Osteoblast (primary cell): ENCODE measurements around the gene MBOAT2. TPM values are rescaled to one million over a fixed set of nuclear protein-coding genes. Genes with fewer than 3 reads are reported as not detected.

ENCODE experiments used
- DNase-seq: peaks from one replicate; pipeline ENCODE4 v3.0.0; 2011; ENCODE audit warnings: low spot score, mixed read lengths; ENCODE audit not compliant: insufficient read length; ENCODE audit errors: missing footprints
- H2AFZ ChIP-seq: 2 replicates; pipeline ENCODE4 v1.6.0; 2011; ENCODE audit warnings: mild to moderate bottlenecking, low read length
- H3K27ac ChIP-seq: 2 replicates; pipeline ENCODE4 v1.5.1; 2011; ENCODE audit warnings: mild to moderate bottlenecking, low read depth, low read length, moderate library complexity
- H3K27me3 ChIP-seq: 2 replicates; pipeline ENCODE4 v1.6.0; 2012; ENCODE audit warnings: mild to moderate bottlenecking, control low read depth, inconsistent platforms, low read length, moderate library complexity; ENCODE audit not compliant: insufficient read depth
- H3K36me3 ChIP-seq: 2 replicates; pipeline ENCODE4 v1.5.1; 2011; ENCODE audit warnings: mild to moderate bottlenecking, low read length, control low read depth, moderate library complexity; ENCODE audit not compliant: insufficient read depth
- H3K4me1 ChIP-seq: 2 replicates; pipeline ENCODE4 v1.5.1; 2011; ENCODE audit warnings: mild to moderate bottlenecking, low read length, control low read depth, moderate library complexity; ENCODE audit not compliant: insufficient read depth
- H3K4me2 ChIP-seq: 2 replicates; pipeline ENCODE4 v1.6.0; 2011; ENCODE audit warnings: mild to moderate bottlenecking, low read length; ENCODE audit not compliant: insufficient read depth
- H3K4me3 ChIP-seq: fragments of 200-600 bp; sonication (generic); 3 replicates; pipeline ENCODE4 v1.5.1; 2012; ENCODE audit warnings: mild to moderate bottlenecking, low read length, inconsistent platforms; ENCODE audit not compliant: insufficient read depth
- H3K79me2 ChIP-seq: 2 replicates; pipeline ENCODE4 v1.6.0; 2012; ENCODE audit warnings: mild to moderate bottlenecking, low read length, control low read depth, inconsistent platforms; ENCODE audit not compliant: insufficient read depth
- H3K9me3 ChIP-seq: 2 replicates; pipeline ENCODE4 v1.5.1; 2011; ENCODE audit warnings: low read depth, low read length, control low read depth
- H4K20me1 ChIP-seq: 2 replicates; pipeline ENCODE4 v1.6.0; 2012; ENCODE audit warnings: mild to moderate bottlenecking, low read length, control low read depth; ENCODE audit not compliant: insufficient read depth
- total RNA-seq: library from RNA; depleted of rRNA; stranded (reverse); fragments of >200 nt; gene quantifications from 2 replicates; pipeline ENCODE4 v1.2.3, GENCODE V29; 2012
- TF ChIP-seq, protein P1 (sequence below): IDR thresholded peaks from 2 replicates; pipeline ENCODE4 v1.5.1; 2011; ENCODE audit warnings: mild to moderate bottlenecking, low read depth, low read length, moderate library complexity; ENCODE audit errors: extremely low read depth

MBOAT2 gene
- total RNA-seq, 1 donor, result 54.3 TPM

DNA sequence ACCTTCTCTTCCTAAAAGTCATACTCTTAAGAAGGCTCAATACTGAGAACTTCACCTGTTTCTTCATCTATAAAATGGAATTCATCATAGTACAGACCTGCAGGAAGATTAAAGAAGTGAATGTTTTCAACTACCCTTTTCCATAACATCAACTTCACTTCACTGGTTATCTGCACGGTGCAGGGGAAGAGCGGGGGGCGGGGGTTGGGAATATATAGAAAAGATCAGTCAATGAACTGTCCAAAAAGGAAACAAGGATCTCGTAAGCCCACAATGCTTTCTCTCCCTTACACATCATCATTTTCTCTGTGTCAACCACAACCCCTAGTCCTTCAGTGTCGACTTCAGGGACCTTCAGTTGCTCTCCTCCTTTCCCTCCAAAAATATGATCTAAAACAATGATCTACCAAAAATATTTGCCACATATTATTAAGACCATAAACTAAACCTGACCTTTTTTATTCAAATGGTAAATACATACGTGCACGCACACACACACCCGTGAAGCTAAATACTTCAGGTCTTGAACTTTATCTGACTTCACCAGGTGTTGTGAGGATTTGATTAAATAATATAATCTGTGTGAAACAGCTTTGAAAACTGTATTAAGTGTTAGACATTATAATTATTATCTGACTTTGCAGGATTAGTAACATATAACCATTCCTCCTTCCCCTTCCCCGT is 4.9 kb downstream of the MBOAT2 start:
- H3K27ac ChIP-seq, result no peak overlapping the region
- H3K36me3 ChIP-seq, result no peaks in the 10 kb centered on the region
- peaks cover 24% of the 10 kb centered on the region for H4K20me1 ChIP-seq
- DNase-seq, result no peak
- no peak overlapping the region for H2AFZ ChIP-seq
- H3K4me2 ChIP-seq, result no peak overlapping the region
- H3K4me1 ChIP-seq, result peaks cover 27% of the 10 kb centered on the region
- no peaks in the 10 kb centered on the region for H3K27me3 ChIP-seq
- TF ChIP-seq, protein P1, sequence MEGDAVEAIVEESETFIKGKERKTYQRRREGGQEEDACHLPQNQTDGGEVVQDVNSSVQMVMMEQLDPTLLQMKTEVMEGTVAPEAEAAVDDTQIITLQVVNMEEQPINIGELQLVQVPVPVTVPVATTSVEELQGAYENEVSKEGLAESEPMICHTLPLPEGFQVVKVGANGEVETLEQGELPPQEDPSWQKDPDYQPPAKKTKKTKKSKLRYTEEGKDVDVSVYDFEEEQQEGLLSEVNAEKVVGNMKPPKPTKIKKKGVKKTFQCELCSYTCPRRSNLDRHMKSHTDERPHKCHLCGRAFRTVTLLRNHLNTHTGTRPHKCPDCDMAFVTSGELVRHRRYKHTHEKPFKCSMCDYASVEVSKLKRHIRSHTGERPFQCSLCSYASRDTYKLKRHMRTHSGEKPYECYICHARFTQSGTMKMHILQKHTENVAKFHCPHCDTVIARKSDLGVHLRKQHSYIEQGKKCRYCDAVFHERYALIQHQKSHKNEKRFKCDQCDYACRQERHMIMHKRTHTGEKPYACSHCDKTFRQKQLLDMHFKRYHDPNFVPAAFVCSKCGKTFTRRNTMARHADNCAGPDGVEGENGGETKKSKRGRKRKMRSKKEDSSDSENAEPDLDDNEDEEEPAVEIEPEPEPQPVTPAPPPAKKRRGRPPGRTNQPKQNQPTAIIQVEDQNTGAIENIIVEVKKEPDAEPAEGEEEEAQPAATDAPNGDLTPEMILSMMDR, result no peak
- H3K9me3 ChIP-seq, result no peaks in the 10 kb centered on the region
- no peak overlapping the region for H3K4me3 ChIP-seq
- peaks cover 91% of the 10 kb centered on the region for H3K79me2 ChIP-seq

DNA sequence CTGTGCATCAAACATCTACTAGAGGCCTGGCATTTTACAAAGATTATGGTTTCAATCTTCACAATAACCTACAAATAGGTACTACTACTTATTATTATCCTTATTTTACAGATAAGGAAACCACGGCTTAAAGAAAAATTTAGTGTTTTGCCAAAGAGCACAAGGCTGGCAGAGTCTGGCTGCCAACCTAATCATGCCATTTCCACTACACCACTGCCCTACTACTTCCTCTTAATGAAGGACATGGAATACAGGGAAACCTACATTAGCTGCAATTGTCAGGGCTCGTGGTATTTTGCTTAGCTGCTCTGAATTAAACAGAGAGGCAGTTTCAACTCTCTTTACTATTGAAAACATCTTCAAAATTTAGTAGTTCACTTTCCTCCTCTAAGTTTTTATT is 5.9 kb downstream of the MBOAT2 start:
- no peaks in the 10 kb centered on the region for H3K36me3 ChIP-seq
- H3K27ac ChIP-seq, result no peak overlapping the region
- DNase-seq, result no peak
- peaks cover 24% of the 10 kb centered on the region for H4K20me1 ChIP-seq
- no peak overlapping the region for H3K4me2 ChIP-seq
- no peak overlapping the region for H2AFZ ChIP-seq
- no peaks in the 10 kb centered on the region for H3K9me3 ChIP-seq
- H3K27me3 ChIP-seq, result no peaks in the 10 kb centered on the region
- H3K79me2 ChIP-seq, result peaks cover 95% of the 10 kb centered on the region
- TF ChIP-seq, protein P1, result no peak
- H3K4me1 ChIP-seq, result peaks cover 31% of the 10 kb centered on the region
- no peak overlapping the region for H3K4me3 ChIP-seq

DNA sequence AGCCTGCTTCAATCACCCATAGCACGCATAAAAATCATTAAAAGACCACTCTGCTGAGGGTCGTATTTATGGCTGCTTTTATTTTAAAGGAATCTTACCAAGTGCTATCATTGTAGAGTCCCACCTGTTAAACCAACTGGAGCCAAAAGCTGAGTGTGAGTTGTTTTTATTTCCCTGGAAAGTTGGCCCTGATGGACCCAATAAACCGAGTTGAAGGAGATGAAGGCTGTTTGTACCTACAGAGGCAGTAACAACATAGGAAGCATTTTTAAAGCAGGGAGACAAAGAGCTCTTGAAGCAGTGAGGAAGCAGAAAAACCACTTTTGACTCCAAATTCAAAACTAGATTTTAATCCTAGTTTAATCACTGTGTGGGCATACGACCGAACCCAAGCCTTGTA is 6.4 kb downstream of the MBOAT2 start:
- peaks cover 94% of the 10 kb centered on the region for H3K79me2 ChIP-seq
- H3K4me1 ChIP-seq, result peaks cover 29% of the 10 kb centered on the region
- no peak overlapping the region for H2AFZ ChIP-seq
- H3K27me3 ChIP-seq, result no peaks in the 10 kb centered on the region
- H3K36me3 ChIP-seq, result no peaks in the 10 kb centered on the region
- no peak overlapping the region for H3K27ac ChIP-seq
- H4K20me1 ChIP-seq, result peaks cover 24% of the 10 kb centered on the region
- no peak overlapping the region for H3K4me3 ChIP-seq
- no peak for DNase-seq
- H3K9me3 ChIP-seq, result no peaks in the 10 kb centered on the region
- TF ChIP-seq, protein P1, result no peak
- no peak overlapping the region for H3K4me2 ChIP-seq

DNA sequence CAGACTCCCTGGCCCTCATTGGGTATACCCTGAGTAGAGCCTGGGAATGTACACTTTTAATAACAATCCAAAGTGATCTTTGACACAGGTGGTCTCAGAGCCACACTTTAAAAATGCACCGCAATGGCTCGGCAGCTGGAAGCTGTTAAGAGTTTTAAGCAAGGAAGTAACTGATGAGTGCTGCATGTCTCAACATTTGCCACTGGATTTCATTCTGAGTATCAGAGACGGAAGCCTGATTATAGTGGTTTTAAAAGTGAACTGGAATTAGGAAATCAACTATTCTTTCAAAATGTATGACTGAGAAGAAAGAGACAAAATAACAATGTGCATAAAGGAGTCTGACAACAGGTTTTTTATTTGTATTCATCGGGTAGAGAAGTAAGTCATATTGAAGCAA is 7.5 kb downstream of the MBOAT2 start:
- peaks cover 94% of the 10 kb centered on the region for H3K79me2 ChIP-seq

More for the DNA sequence above, 7.5 kb downstream of the MBOAT2 start:
- Histone ChIP-seq H4K20me1 (peaks cover 24% of the 10 kb centered on the region), H3K27me3 (no peaks in the 10 kb centered on the region), H3K9me3 (no peaks in the 10 kb centered on the region), H3K4me3 (no peak overlapping the region), H3K4me1 (peaks cover 18% of the 10 kb centered on the region), H3K27ac (no peak overlapping the region), H2AFZ (no peak overlapping the region), H3K4me2 (no peak overlapping the region), H3K36me3 (no peaks in the 10 kb centered on the region)
- TF ChIP-seq, protein P1, result no peak
- DNase-seq, result no peak
